GM12878 (cell line): Measurements from ENCODE around the gene SETBP1. TPM values are rescaled to one million over a fixed set of nuclear protein-coding genes. Genes with fewer than 3 reads are reported as not detected.

Source experiments
- ATAC-seq: fragments of 200-7000 bp; cut with Tn5 transposase; 3 replicates; pipeline ENCODE4 v1.9.1; 2020; ENCODE audit warnings: mild to moderate bottlenecking, moderate library complexity
- BruUV-seq: library from RNA; stranded (reverse); fragments of 400-500 nt; replicated peaks from 2 replicates; lab custom pipeline; 2021; lab: Mats Ljungman, UMichigan
- CTCF ChIA-PET: fragments of 300-600 bp; sonication (Branson Sonifier 250); formaldehyde crosslinking; extraction: SDS; loops from one replicate; lab custom pipeline; 2021; ENCODE audit warnings: inconsistent platforms; lab: Yijun Ruan, JAX
- POLR2A ChIA-PET: fragments of 350-600 bp; formaldehyde crosslinking; extraction: SDS; loops from one replicate; lab custom pipeline; 2021; ENCODE audit warnings: inconsistent platforms; lab: Charles Lee
- RAD21 ChIA-PET: fragments of 300-600 bp; sonication (Branson Sonifier 250); formaldehyde crosslinking; loops from one replicate; lab custom pipeline; 2023; ENCODE audit warnings: antibody characterized with exemption; ENCODE audit not compliant: unreplicated experiment; lab: Charles Lee
- SMC1A ChIA-PET: fragments of 300-600 bp; sonication (Branson Sonifier 250); formaldehyde crosslinking; loops from one replicate; lab custom pipeline; 2023; ENCODE audit not compliant: unreplicated experiment, uncharacterized antibody; lab: Charles Lee
- DNase-seq: peaks from one replicate; pipeline ENCODE4 v3.0.0-alpha.2; 2011; ENCODE audit warnings: low read depth, low spot score
- FAIRE-seq: peaks from 3 replicates; lab custom pipeline; 2011; peaks lifted over from hg19 to GRCh38; lab: Jason Lieb, UNC
- H2AFZ ChIP-seq: 2 replicates; pipeline ENCODE4 v1.6.0; 2011; ENCODE audit warnings: low read depth, low read length, control low read depth; ENCODE audit not compliant: control insufficient read depth
- H3K27ac ChIP-seq: 2 replicates; pipeline ENCODE4 v1.5.1; 2011; ENCODE audit warnings: control low read depth; ENCODE audit not compliant: control insufficient read depth, insufficient read depth
- H3K27me3 ChIP-seq, 2 experiments: replicated peaks in 1 of 2; 2 replicates each; pipeline versions ENCODE4 v1.6.0 to v1.6.1; 2011; ENCODE audit warnings: low read length in 1 of 2; ENCODE audit not compliant: control insufficient read depth in 2 of 2, insufficient read depth in 2 of 2
- H3K36me3 ChIP-seq, 2 experiments: 2 replicates each; pipeline ENCODE4 v1.5.1; 2011; ENCODE audit warnings: low read length in 1 of 2; ENCODE audit not compliant: control insufficient read depth in 2 of 2, insufficient read depth in 2 of 2
- H3K4me1 ChIP-seq: 2 replicates; pipeline ENCODE4 v1.6.1; 2011; ENCODE audit warnings: mild to moderate bottlenecking, low read length, moderate library complexity, mixed read lengths; ENCODE audit not compliant: control insufficient read depth, insufficient read depth
- H3K4me2 ChIP-seq: 2 replicates; pipeline ENCODE4 v1.6.0; 2011; ENCODE audit warnings: control low read depth; ENCODE audit not compliant: control insufficient read depth, insufficient read depth
- H3K4me3 ChIP-seq: fragments of 200-600 bp; sonication (generic); 2 replicates; pipeline ENCODE4 v1.5.1; 2016
- H3K79me2 ChIP-seq: 2 replicates; pipeline ENCODE4 v1.6.0; 2011; ENCODE audit warnings: low read length; ENCODE audit not compliant: control insufficient read depth, insufficient read depth
- H3K9ac ChIP-seq: 2 replicates; pipeline ENCODE4 v1.8.0; 2011; ENCODE audit warnings: low read length, control low read depth, mixed read lengths; ENCODE audit not compliant: control insufficient read depth, insufficient read depth
- H3K9me3 ChIP-seq: replicated peaks from 3 replicates; pipeline ENCODE4 v1.5.1; 2011; ENCODE audit warnings: mild to moderate bottlenecking, low read length; ENCODE audit not compliant: control insufficient read depth, insufficient read depth
- H4K20me1 ChIP-seq: 2 replicates; pipeline ENCODE4 v1.6.0; 2011; ENCODE audit not compliant: control insufficient read depth, insufficient read depth
- ATF7 ChIP-seq: fragments of 450-650 bp; IDR thresholded peaks from 2 replicates; pipeline ENCODE4 v1.6.1; 2016; ENCODE audit warnings: low read depth, mild to moderate bottlenecking
- CHD1 ChIP-seq: IDR thresholded peaks from 2 replicates; pipeline ENCODE4 v1.6.1; 2012; ENCODE audit warnings: low read depth, low read length, improper control_type of control experiment
- ELK1 ChIP-seq: IDR thresholded peaks from 2 replicates; pipeline ENCODE4 v1.6.1; 2012; ENCODE audit warnings: low read depth, low read length, improper control_type of control experiment
- ETV6 ChIP-seq, 2 experiments: fragments of 450-650 bp in 1 of 2; IDR thresholded peaks in 1 of 2; conservative IDR thresholded peaks in 1 of 2; 2 replicates each; pipeline ENCODE4 v1.6.1; 2014; ENCODE audit warnings: antibody characterized with exemption in 1 of 2, borderline replicate concordance in 1 of 2, low read depth in 1 of 2, mild to moderate bottlenecking in 1 of 2, moderate library complexity in 1 of 2
- MXI1 ChIP-seq: fragments of 150-350 bp; IDR thresholded peaks from 2 replicates; pipeline ENCODE4 v1.6.1; 2011; ENCODE audit warnings: low read depth, mild to moderate bottlenecking, inconsistent platforms, low read length, improper control_type of control experiment
- NFYA ChIP-seq: IDR thresholded peaks from 2 replicates; pipeline ENCODE4 v1.6.1; 2011; ENCODE audit warnings: low read depth, mild to moderate bottlenecking, low read length, improper control_type of control experiment, borderline replicate concordance
- POU2F2 ChIP-seq: IDR thresholded peaks from 3 replicates; pipeline ENCODE4 v1.6.1; 2011; ENCODE audit warnings: low read depth, mild to moderate bottlenecking, low read length, borderline replicate concordance
- RAD21 ChIP-seq: IDR thresholded peaks from 2 replicates; pipeline ENCODE4 v1.6.1; 2011; ENCODE audit warnings: mild to moderate bottlenecking, low read depth, low read length, moderate library complexity; ENCODE audit not compliant: insufficient read depth
- SMARCA5 ChIP-seq: fragments of 450-650 bp; IDR thresholded peaks from 2 replicates; pipeline ENCODE4 v1.6.1; 2017; ENCODE audit warnings: mild to moderate bottlenecking
- TARDBP ChIP-seq: IDR thresholded peaks from 2 replicates; pipeline ENCODE4 v1.6.1; 2016; ENCODE audit warnings: borderline replicate concordance
- ZNF207 ChIP-seq: fragments of 450-650 bp; IDR thresholded peaks from 2 replicates; pipeline ENCODE4 v1.6.1; 2014; ENCODE audit warnings: antibody characterized with exemption, mild to moderate bottlenecking, borderline replicate concordance
- ZNF24 ChIP-seq: fragments of 450-650 bp; IDR thresholded peaks from 2 replicates; pipeline ENCODE4 v1.6.1; 2017; ENCODE audit warnings: antibody characterized with exemption, mild to moderate bottlenecking
- ZNF622 ChIP-seq: fragments of 450-650 bp; IDR thresholded peaks from 2 replicates; pipeline ENCODE4 v1.6.1; 2017; ENCODE audit warnings: mild to moderate bottlenecking, inconsistent platforms
- WGBS: methylation state at CpG from one replicate; pipeline ENCODE4 v1.1.6; 2016; ENCODE audit warnings: low lambda C conversion rate; ENCODE audit not compliant: insufficient replicate concordance, insufficient coverage; ENCODE audit errors: missing lambda C conversion rate; 5-methylcytosine and 5-hydroxymethylcytosine counted together
- in situ Hi-C: fragments of 300-500 bp; cut with MboI; formaldehyde crosslinking; loops from 9 replicates; pipeline ENCODE4 v1.14.3; 2018; ENCODE audit warnings: mixed read lengths
- intact Hi-C: fragments of 100-400 bp; cut with micrococcal nuclease; formaldehyde crosslinking; loops from one replicate; pipeline ENCODE4 v1.14.2; 2022; ENCODE audit not compliant: unreplicated experiment
- polyA plus RNA-seq, 11 experiments: library from polyadenylated mRNA; depleted of rRNA in 4 of 11; unstranded in 6 of 11; stranded (reverse) in 5 of 11; fragments of >200 nt; fragmentation: Nextera tagmentation in 4 of 11; fragmentation: Illumina TruSeq in 1 of 11; extraction: Ambion mirVana in 4 of 11; extraction: Trizol in 1 of 11; gene quantifications; 1 replicate in 1 of 11; 2 replicates in 10 of 11; pipeline versions ENCODE4 v1.2.1 to v1.2.3, GENCODE V29; 2011 to 2016; ENCODE audit warnings: inconsistent platforms in 2 of 11, missing spikeins in 2 of 11, low read depth in 1 of 11
- total RNA-seq, 4 experiments: library from RNA; depleted of rRNA in 3 of 4; stranded (reverse); fragments of >200 nt in 3 of 4; fragmentation: Illumina TruSeq in 1 of 4; extraction: Trizol in 1 of 4; gene quantifications; 2 replicates each; pipeline versions ENCODE4 v1.2.1 to v1.2.3, GENCODE V29; 2013 to 2021
- TF ChIP-seq, protein P1 (sequence below): IDR thresholded peaks from 2 replicates; pipeline ENCODE4 v1.6.1; 2012; ENCODE audit warnings: low read depth, low read length, improper control_type of control experiment

SETBP1 gene
- total and polyA plus RNA-seq, 10 of the 15 experiments (the other 5 are each of a cell fraction or from before 2014, with no cell fraction given), result 0.99 to 29.7 (median 8.3) TPM

DNA sequence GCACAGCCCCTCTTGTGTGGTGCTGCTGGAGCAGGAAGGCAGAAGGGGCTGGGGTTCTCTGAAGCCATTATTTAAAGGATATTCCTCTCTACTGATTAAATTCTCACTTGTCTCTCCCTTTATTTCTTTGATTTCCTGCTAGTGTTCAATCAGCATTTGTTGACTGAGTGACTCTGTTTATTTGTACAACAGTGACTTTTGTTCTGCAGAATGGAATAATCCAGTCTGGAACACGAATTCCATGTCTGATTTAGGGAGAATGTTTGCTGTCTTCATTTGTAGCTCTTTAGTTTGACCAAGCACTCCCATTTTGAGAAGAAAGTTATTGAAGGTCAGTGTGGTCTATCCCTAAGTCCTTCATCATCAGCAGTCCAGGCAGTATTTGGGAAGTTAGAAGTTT, 141.2 kb downstream of the SETBP1 start:
- Histone ChIP-seq H4K20me1 (no peaks in the 10 kb centered on the region), H2AFZ (no peak overlapping the region), H3K9ac (no peak overlapping the region), H3K79me2 (no peaks in the 10 kb centered on the region), H3K36me3 (no peaks in the 10 kb centered on the region; a peak in 1 of 4 replicates), H3K27me3 (no peaks in the 10 kb centered on the region), H3K4me2 (no peak overlapping the region), H3K4me3 (no peak overlapping the region), H3K4me1 (peaks cover 13% of the 10 kb centered on the region), H3K27ac (no peak overlapping the region), H3K9me3 (no peaks in the 10 kb centered on the region)
- DNase-seq, result no peak
- POLR2A ChIA-PET, result interaction anchor here (1.6 to 3.3 kb wide), 2 partner anchors 19 to 23 kb away, joined by 3 to 10 read pairs; no protein-coding TSS in a partner anchor
- SMC1A ChIA-PET, result interaction anchor here (0.6 to 5.1 kb wide), 15 partner anchors 10 to 143 kb away, joined by 3 to 43 read pairs (median 4); no protein-coding TSS in a partner anchor
- BruUV-seq, result no TSS peak
- no peak for FAIRE-seq
- in situ Hi-C loops (no loop called here), intact Hi-C loops (no loop called here)
- CTCF ChIA-PET, result interaction anchor here (0.7 to 2.0 kb wide), 4 partner anchors 12 to 391 kb away, joined by 3 to 7 read pairs (median 4); no protein-coding TSS in a partner anchor
- TF ChIP-seq TARDBP, result no peak
- TF ChIP-seq CHD1, result no peak
- no peak for TF ChIP-seq MXI1
- no peak for TF ChIP-seq ATF7
- TF ChIP-seq, protein P1, sequence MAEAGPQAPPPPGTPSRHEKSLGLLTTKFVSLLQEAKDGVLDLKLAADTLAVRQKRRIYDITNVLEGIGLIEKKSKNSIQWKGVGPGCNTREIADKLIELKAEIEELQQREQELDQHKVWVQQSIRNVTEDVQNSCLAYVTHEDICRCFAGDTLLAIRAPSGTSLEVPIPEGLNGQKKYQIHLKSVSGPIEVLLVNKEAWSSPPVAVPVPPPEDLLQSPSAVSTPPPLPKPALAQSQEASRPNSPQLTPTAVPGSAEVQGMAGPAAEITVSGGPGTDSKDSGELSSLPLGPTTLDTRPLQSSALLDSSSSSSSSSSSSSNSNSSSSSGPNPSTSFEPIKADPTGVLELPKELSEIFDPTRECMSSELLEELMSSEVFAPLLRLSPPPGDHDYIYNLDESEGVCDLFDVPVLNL, result no peak
- TF ChIP-seq ZNF622, result no peak
- TF ChIP-seq ZNF24, result no peak
- no peak for TF ChIP-seq ZNF207
- no peak for TF ChIP-seq ETV6 (conservative IDR thresholded peaks at IDR 0.05 in 1 of 2, IDR thresholded peaks at IDR 0.05 in 1 of 2; ENCODE audit: borderline replicate concordance in 1 of 2, low read depth in 1 of 2)
- TF ChIP-seq NFYA, result no peak
- no peak for TF ChIP-seq POU2F2
- no peak for TF ChIP-seq RAD21
- no peak for TF ChIP-seq ELK1
- TF ChIP-seq SMARCA5, result no peak
- no peak for ATAC-seq
- RAD21 ChIA-PET, result interaction anchor here (2.2 to 3.1 kb wide), 2 partner anchors 16 to 23 kb away, joined by 5 to 12 read pairs; no protein-coding TSS in a partner anchor
- 0% methylated on average over 1 of the region's 1 CpG for WGBS
